ENCODE results near the gene NME7. TPM values are rescaled to one million over a fixed set of nuclear protein-coding genes. Genes with fewer than 3 reads are reported as not detected.

NME7 gene
- total RNA-seq, 1 experiment from 2014 or later: 34.2 TPM

DNA sequence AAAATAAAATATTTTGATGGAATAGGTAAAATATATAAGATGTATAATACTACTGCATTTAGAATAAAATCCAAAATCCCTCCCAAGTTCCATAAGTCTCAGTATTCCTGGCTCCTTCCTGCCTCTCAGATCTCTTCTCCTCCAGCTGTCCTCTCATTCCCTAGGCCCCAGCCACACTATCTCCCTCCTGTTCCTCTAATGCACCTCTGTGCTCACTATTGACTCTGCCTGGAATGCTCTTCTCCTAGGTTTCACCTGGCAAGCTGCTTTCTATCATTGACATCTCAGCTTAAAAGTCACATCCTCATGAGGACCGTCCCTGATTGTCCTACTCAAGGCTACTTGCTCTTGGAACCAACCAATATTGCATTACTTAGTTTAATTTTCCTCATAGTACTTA is 7.2 kb downstream of the NME7 start:
- Histone ChIP-seq H3K9me3 (ENCODE audit: low read depth, low read length, poor library complexity, severe bottlenecking) (no peaks in the 10 kb centered on the region), H3K36me3 (ENCODE audit: insufficient read depth, low read length, poor library complexity, severe bottlenecking) (no peaks in the 10 kb centered on the region), H3K27me3 (replicated peaks; ENCODE audit: insufficient read depth, low read depth, low read length, poor library complexity) (no peaks in the 10 kb centered on the region), H3K27ac (ENCODE audit: low read depth, low read length, poor library complexity, severe bottlenecking) (no peak overlapping the region), H3K4me3 (ENCODE audit: low read depth, low read length, poor library complexity, severe bottlenecking) (no peak overlapping the region), H3K4me1 (ENCODE audit: insufficient read depth, low read length, poor library complexity, severe bottlenecking) (no peaks in the 10 kb centered on the region)
- CTCF ChIA-PET: no interaction called here
- no peak for DNase-seq (ENCODE audit: low spot score)
- intact Hi-C loops (cut with micrococcal nuclease; ENCODE audit: unreplicated experiment): no loop called here
- POLR2A ChIA-PET (ENCODE audit: low non-redundant PET): no interaction called here
- TF ChIP-seq EZH2 (IDR thresholded peaks at IDR 0.05; ENCODE audit: borderline replicate concordance, low read depth, low read length, poor library complexity, severe bottlenecking): no peak
- TF ChIP-seq, protein P1, sequence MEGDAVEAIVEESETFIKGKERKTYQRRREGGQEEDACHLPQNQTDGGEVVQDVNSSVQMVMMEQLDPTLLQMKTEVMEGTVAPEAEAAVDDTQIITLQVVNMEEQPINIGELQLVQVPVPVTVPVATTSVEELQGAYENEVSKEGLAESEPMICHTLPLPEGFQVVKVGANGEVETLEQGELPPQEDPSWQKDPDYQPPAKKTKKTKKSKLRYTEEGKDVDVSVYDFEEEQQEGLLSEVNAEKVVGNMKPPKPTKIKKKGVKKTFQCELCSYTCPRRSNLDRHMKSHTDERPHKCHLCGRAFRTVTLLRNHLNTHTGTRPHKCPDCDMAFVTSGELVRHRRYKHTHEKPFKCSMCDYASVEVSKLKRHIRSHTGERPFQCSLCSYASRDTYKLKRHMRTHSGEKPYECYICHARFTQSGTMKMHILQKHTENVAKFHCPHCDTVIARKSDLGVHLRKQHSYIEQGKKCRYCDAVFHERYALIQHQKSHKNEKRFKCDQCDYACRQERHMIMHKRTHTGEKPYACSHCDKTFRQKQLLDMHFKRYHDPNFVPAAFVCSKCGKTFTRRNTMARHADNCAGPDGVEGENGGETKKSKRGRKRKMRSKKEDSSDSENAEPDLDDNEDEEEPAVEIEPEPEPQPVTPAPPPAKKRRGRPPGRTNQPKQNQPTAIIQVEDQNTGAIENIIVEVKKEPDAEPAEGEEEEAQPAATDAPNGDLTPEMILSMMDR (conservative IDR thresholded peaks at IDR 0.05; ENCODE audit: low read depth, low read length): no peak
- no TSS peak for BruUV-seq (replicated peaks)

DNA sequence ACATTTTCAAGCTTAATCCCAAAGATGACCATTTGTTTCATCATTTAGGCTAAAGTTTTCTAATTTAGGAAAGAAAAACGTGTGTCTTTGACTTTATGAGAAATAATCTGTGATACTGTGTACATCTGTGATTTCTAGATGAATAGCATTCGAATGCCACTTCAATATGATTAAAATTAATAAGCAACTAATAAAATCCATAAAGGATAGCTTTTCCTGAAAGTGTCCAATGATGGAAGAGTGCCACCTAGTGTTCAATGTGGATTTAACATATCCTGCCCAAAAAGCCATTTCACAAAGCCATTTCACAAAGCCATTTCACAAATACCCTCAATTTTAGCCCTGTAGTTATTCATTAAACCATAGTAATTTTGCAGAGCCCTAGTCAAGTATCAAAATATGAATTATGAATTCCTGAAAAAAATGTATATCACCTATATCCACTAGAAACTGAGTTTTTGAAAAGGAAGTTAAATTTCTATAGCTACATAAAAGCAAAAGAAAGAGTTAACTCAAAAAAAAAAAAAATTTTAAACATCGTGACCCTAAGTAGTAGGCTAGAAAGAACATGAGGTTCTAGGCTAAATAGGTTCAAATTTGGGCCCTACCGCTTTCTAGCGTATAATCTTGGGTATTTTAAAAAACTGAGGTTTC is 19.1 kb downstream of the NME7 start:
- Histone ChIP-seq H3K27me3 (replicated peaks; ENCODE audit: insufficient read depth, low read depth, low read length, poor library complexity) (no peaks in the 10 kb centered on the region), H3K4me3 (ENCODE audit: low read depth, low read length, poor library complexity, severe bottlenecking) (no peak overlapping the region), H3K9me3 (ENCODE audit: low read depth, low read length, poor library complexity, severe bottlenecking) (no peaks in the 10 kb centered on the region), H3K36me3 (ENCODE audit: insufficient read depth, low read length, poor library complexity, severe bottlenecking) (no peaks in the 10 kb centered on the region), H3K27ac (ENCODE audit: low read depth, low read length, poor library complexity, severe bottlenecking) (no peak overlapping the region), H3K4me1 (ENCODE audit: insufficient read depth, low read length, poor library complexity, severe bottlenecking) (no peaks in the 10 kb centered on the region)
- ChIA-PET CTCF (interaction anchor here (0.6 to 3.2 kb wide), 8 partner anchors 131 to 745 kb away, joined by 3 to 28 read pairs (median 4); no protein-coding TSS in a partner anchor), POLR2A (ENCODE audit: low non-redundant PET) (no interaction called here)
- TF ChIP-seq, protein P1 (conservative IDR thresholded peaks at IDR 0.05; ENCODE audit: low read depth, low read length): peak; percentile 83
- no peak for TF ChIP-seq EZH2 (IDR thresholded peaks at IDR 0.05; ENCODE audit: borderline replicate concordance, low read depth, low read length, poor library complexity, severe bottlenecking)
- peak; percentile 76 for DNase-seq (ENCODE audit: low spot score)
- intact Hi-C loops (cut with micrococcal nuclease; ENCODE audit: unreplicated experiment): loop anchor here (1.0 to 10.0 kb wide), 6 partner anchors 214 to 1004 kb away; partner anchors contain the start of gene ATP1B1
- BruUV-seq (replicated peaks): no TSS peak

GRCh38 chr1:169347688-169348382 is 19.8 kb downstream of the NME7 start:
- no peak overlapping the region for H3K4me3 ChIP-seq (ENCODE audit: low read depth, low read length, poor library complexity, severe bottlenecking)
- H3K27me3 ChIP-seq (replicated peaks; ENCODE audit: insufficient read depth, low read depth, low read length, poor library complexity): no peaks in the 10 kb centered on the region
- CTCF ChIA-PET: interaction anchor here (0.6 to 3.2 kb wide), 8 partner anchors 132 to 746 kb away, joined by 3 to 28 read pairs (median 4); no protein-coding TSS in a partner anchor
- H3K36me3 ChIP-seq (ENCODE audit: insufficient read depth, low read length, poor library complexity, severe bottlenecking): no peaks in the 10 kb centered on the region
- no peak overlapping the region for H3K27ac ChIP-seq (ENCODE audit: low read depth, low read length, poor library complexity, severe bottlenecking)
- H3K9me3 ChIP-seq (ENCODE audit: low read depth, low read length, poor library complexity, severe bottlenecking): no peaks in the 10 kb centered on the region
- POLR2A ChIA-PET (ENCODE audit: low non-redundant PET): no interaction called here
- TF ChIP-seq, protein P1 (conservative IDR thresholded peaks at IDR 0.05; ENCODE audit: low read depth, low read length): no peak
- TF ChIP-seq EZH2 (IDR thresholded peaks at IDR 0.05; ENCODE audit: borderline replicate concordance, low read depth, low read length, poor library complexity, severe bottlenecking): no peak
- no peaks in the 10 kb centered on the region for H3K4me1 ChIP-seq (ENCODE audit: insufficient read depth, low read length, poor library complexity, severe bottlenecking)
- intact Hi-C loops (cut with micrococcal nuclease; ENCODE audit: unreplicated experiment): loop anchor here (1.0 to 10.0 kb wide), 6 partner anchors 213 to 1003 kb away; partner anchors contain the start of gene ATP1B1
- no TSS peak for BruUV-seq (replicated peaks)
- no peak for DNase-seq (ENCODE audit: low spot score)

Measured in A673 (cell line).